K562 (cell line): ENCODE data around the gene DNAH8. TPM values are rescaled to one million over a fixed set of nuclear protein-coding genes. Genes with fewer than 3 reads are reported as not detected.

Experiments used
- CBFA2T2 ChIP-seq: fragments of 450-650 bp; conservative IDR thresholded peaks from 2 replicates; pipeline ENCODE4 v1.6.1; 2017; ENCODE audit warnings: mild to moderate bottlenecking
- MAFF ChIP-seq: IDR thresholded peaks from 2 replicates; pipeline ENCODE4 v1.6.1; 2012; ENCODE audit warnings: low read length, improper control_type of control experiment
- MCM2 ChIP-seq: fragments of 450-650 bp; IDR thresholded peaks from 2 replicates; pipeline ENCODE4 v1.6.1; 2017; ENCODE audit warnings: low read depth, mild to moderate bottlenecking
- NELFE ChIP-seq: IDR thresholded peaks from 2 replicates; pipeline ENCODE4 v1.6.1; 2011; ENCODE audit warnings: mild to moderate bottlenecking; ENCODE audit not compliant: insufficient read depth, insufficient read length
- POLR3A ChIP-seq: IDR thresholded peaks from 2 replicates; pipeline ENCODE4 v1.6.1; 2011; ENCODE audit warnings: borderline replicate concordance, mild to moderate bottlenecking, moderate library complexity; ENCODE audit not compliant: insufficient read length, insufficient read depth; ENCODE audit errors: extremely low read depth
- RAD21 ChIP-seq, 2 experiments: fragments of 250-450 bp in 1 of 2; fragments of 450-650 bp in 1 of 2; sonication (Bioruptor Pico) in 1 of 2; formaldehyde crosslinking in 1 of 2; IDR thresholded peaks in 1 of 2; conservative IDR thresholded peaks in 1 of 2; 2 replicates each; pipeline versions ENCODE4 v1.4.0 to v1.8.0; 2020 to 2022; ENCODE audit warnings: mild to moderate bottlenecking in 2 of 2, moderate library complexity in 1 of 2
- RBM34 ChIP-seq: fragments of 200-400 bp; formaldehyde crosslinking; IDR thresholded peaks from 2 replicates; pipeline ENCODE4 v1.6.1; 2018; ENCODE audit warnings: low read length, borderline replicate concordance; ENCODE audit not compliant: insufficient read depth
- SRSF1 ChIP-seq: fragments of 200-400 bp; formaldehyde crosslinking; IDR thresholded peaks from 2 replicates; pipeline ENCODE4 v1.6.1; 2017; ENCODE audit warnings: mild to moderate bottlenecking, low read depth, low read length, moderate library complexity
- TBP ChIP-seq: optimal IDR thresholded peaks from 2 replicates; pipeline ENCODE3; 2011; ENCODE audit warnings: low read depth, low read length, improper control_type of control experiment
- TCF7L2 ChIP-seq: fragments of 150-350 bp; IDR thresholded peaks from 2 replicates; pipeline ENCODE4 v1.6.1; 2016; ENCODE audit warnings: low read depth, mild to moderate bottlenecking, low read length, moderate library complexity
- ZBTB7A ChIP-seq: IDR thresholded peaks from 2 replicates; pipeline ENCODE4 v1.6.1; 2011; ENCODE audit warnings: low read depth, mild to moderate bottlenecking, low read length, moderate library complexity, borderline replicate concordance; ENCODE audit not compliant: control insufficient read depth
- ZFP36 ChIP-seq: fragments of 150-350 bp; IDR thresholded peaks from 2 replicates; pipeline ENCODE4 v1.6.1; 2018; ENCODE audit warnings: low read length, low read depth; ENCODE audit not compliant: partially characterized antibody
- ZHX1 ChIP-seq: fragments of 150-350 bp; conservative IDR thresholded peaks from 2 replicates; pipeline ENCODE4 v1.6.1; 2014; ENCODE audit warnings: low read length
- ZNF398 ChIP-seq: fragments of 250-450 bp; sonication (Bioruptor Pico); IDR thresholded peaks from 2 replicates; pipeline ENCODE4 v1.8.0; 2021; ENCODE audit warnings: moderate library complexity, mild to moderate bottlenecking, inconsistent platforms
- ZNF696 ChIP-seq: fragments of 250-450 bp; sonication (Bioruptor Pico); conservative IDR thresholded peaks from 2 replicates; pipeline ENCODE4 v1.4.0; 2020; ENCODE audit warnings: mild to moderate bottlenecking, moderate library complexity
- polyA plus RNA-seq, 8 experiments: library from polyadenylated mRNA; depleted of rRNA in 4 of 8; stranded (reverse) in 5 of 8; unstranded in 3 of 8; fragments of >200 nt; fragmentation: Nextera tagmentation in 2 of 8; fragmentation: Illumina TruSeq in 1 of 8; extraction: Ambion mirVana in 2 of 8; extraction: Trizol in 1 of 8; gene quantifications; 2 replicates each; pipeline versions ENCODE4 v1.2.1 to v1.2.3, GENCODE V29; 2011 to 2014; ENCODE audit warnings: inconsistent platforms in 1 of 8, missing spikeins in 1 of 8
- total RNA-seq, 7 experiments: library from RNA; depleted of rRNA in 6 of 7; stranded (reverse); fragments of >200 nt in 6 of 7; fragmentation: Illumina TruSeq in 2 of 7; extraction: Trizol in 2 of 7; gene quantifications; 2 replicates each; pipeline versions ENCODE4 v1.2.1 to v1.2.3, GENCODE V29; 2011 to 2021; ENCODE audit warnings: low replicate concordance in 1 of 7

The DNAH8 gene
- total and polyA plus RNA-seq, 9 of the 15 experiments (the other 6 are each of a cell fraction or from before 2014, with no cell fraction given): 1.2 to 4.2 (median 2.9) TPM

GRCh38 chr6:38722727-38723334 is 7.7 kb downstream of the DNAH8 start (continued):
- TF ChIP-seq CBFA2T2: no peak
- no peak for TF ChIP-seq ZBTB7A
- TF ChIP-seq MAFF: no peak
- TF ChIP-seq ZNF696 (CRISPR knock-in tag): no peak
- no peak for TF ChIP-seq RBM34
- TF ChIP-seq ZNF398 (CRISPR knock-in tag): no peak
- peak; percentile 50 for TF ChIP-seq TBP
- no peak for TF ChIP-seq RAD21 (CRISPR knock-in tag; conservative IDR thresholded peaks at IDR 0.05 in 1 of 2, IDR thresholded peaks at IDR 0.05 in 1 of 2)
- TF ChIP-seq MCM2: no peak
- no peak for TF ChIP-seq POLR3A
- no peak for TF ChIP-seq ZHX1
- TF ChIP-seq TCF7L2: no peak
- TF ChIP-seq SRSF1: no peak
- no peak for TF ChIP-seq NELFE
- TF ChIP-seq ZFP36: no peak
